Measurements from ENCODE around the gene ZNF423. TPM values are rescaled to one million over a fixed set of nuclear protein-coding genes. Genes with fewer than 3 reads are reported as not detected.

Gene ZNF423
- total RNA-seq, 6 experiments from 2014 or later = 0.43 to 1.2 (median 0.89) TPM

GRCh38 chr16:49619811-49620157 lies 236.1 kb downstream of the ZNF423 start:
- 71% methylated on average over 1 of the region's 2 CpGs for WGBS (ENCODE audit: insufficient coverage, low coverage, low lambda C conversion rate, missing lambda C conversion rate)
- TF ChIP-seq POLR2A (IDR thresholded peaks at IDR 0.05) (no peak), CTCF (IDR thresholded peaks at IDR 0.05) (no peak)
- DNase-seq (peak in 1 of 3 donors; percentile 19), ATAC-seq (no peak)
- H3K27me3 ChIP-seq = no peaks in the 10 kb centered on the region
- H3K4me3 ChIP-seq = no peak overlapping the region
- H3K27ac ChIP-seq = no peak overlapping the region
- H3K4me1 ChIP-seq = no peaks in the 10 kb centered on the region
- intact Hi-C loops (cut with DNase I) = no loop called here
- no peaks in the 10 kb centered on the region for H3K9me3 ChIP-seq
- H3K36me3 ChIP-seq = no peaks in the 10 kb centered on the region

GRCh38 chr16:49618955-49619354 lies 237.0 kb downstream of the ZNF423 start:
- intact Hi-C loops (cut with DNase I) = no loop called here
- Histone ChIP-seq H3K27ac (no peak overlapping the region), H3K27me3 (no peaks in the 10 kb centered on the region), H3K36me3 (no peaks in the 10 kb centered on the region), H3K4me3 (no peak overlapping the region), H3K4me1 (no peaks in the 10 kb centered on the region), H3K9me3 (no peaks in the 10 kb centered on the region)
- TF ChIP-seq CTCF (IDR thresholded peaks at IDR 0.05) = no peak
- TF ChIP-seq POLR2A (IDR thresholded peaks at IDR 0.05) = no peak
- no peak for DNase-seq
- ATAC-seq = no peak
- WGBS (ENCODE audit: insufficient coverage, low coverage, low lambda C conversion rate, missing lambda C conversion rate) = 42% methylated on average over 3 of the region's 3 CpGs

GRCh38 chr16:49617710-49618330 lies 238.1 kb downstream of the ZNF423 start:
- peak in 1 of 3 donors; percentile 23 for DNase-seq
- no peak for TF ChIP-seq CTCF (IDR thresholded peaks at IDR 0.05)
- no peak for TF ChIP-seq POLR2A (IDR thresholded peaks at IDR 0.05)
- intact Hi-C loops (cut with DNase I) = no loop called here
- Histone ChIP-seq H3K9me3 (no peaks in the 10 kb centered on the region), H3K36me3 (no peaks in the 10 kb centered on the region), H3K27me3 (no peaks in the 10 kb centered on the region), H3K4me3 (no peak overlapping the region), H3K27ac (no peak overlapping the region), H3K4me1 (no peaks in the 10 kb centered on the region)
- 60% methylated on average over 4 of the region's 6 CpGs for WGBS (ENCODE audit: insufficient coverage, low coverage, low lambda C conversion rate, missing lambda C conversion rate)
- no peak for ATAC-seq

GRCh38 chr16:49617016-49617629 lies 238.8 kb downstream of the ZNF423 start:
- Histone ChIP-seq H3K36me3 (no peaks in the 10 kb centered on the region), H3K27ac (no peak overlapping the region), H3K4me3 (no peak overlapping the region), H3K27me3 (no peaks in the 10 kb centered on the region), H3K9me3 (no peaks in the 10 kb centered on the region), H3K4me1 (no peaks in the 10 kb centered on the region)
- no peak for ATAC-seq
- intact Hi-C loops (cut with DNase I) = no loop called here
- peak in 1 of 3 donors; percentile 25 for DNase-seq
- TF ChIP-seq CTCF (IDR thresholded peaks at IDR 0.05) (no peak), POLR2A (IDR thresholded peaks at IDR 0.05) (no peak)
- no CpG with 5 or more reads among the region's 4 CpGs for WGBS (ENCODE audit: insufficient coverage, low coverage, low lambda C conversion rate, missing lambda C conversion rate)

Measured in right lobe of liver (tissue), 6 donors.